H1 (cell line): ENCODE results near the gene GJD4. TPM values are rescaled to one million over a fixed set of nuclear protein-coding genes. Genes with fewer than 3 reads are reported as not detected.

Source experiments
- CTCF ChIA-PET: fragments of 300-600 bp; sonication (Branson Sonifier 250); formaldehyde crosslinking; loops from one replicate; lab custom pipeline; 2021; ENCODE audit not compliant: partially characterized antibody; lab: Charles Lee
- POLR2A ChIA-PET: fragments of 300-600 bp; sonication (Branson Sonifier 250); formaldehyde crosslinking; loops from one replicate; lab custom pipeline; 2021; ENCODE audit warnings: inconsistent platforms; ENCODE audit not compliant: partially characterized antibody; lab: Charles Lee
- DNase-seq, 2 experiments: peaks; one replicate each; pipeline versions ENCODE4 v3.0.0 to v3.0.0-alpha.2; 2010 to 2022; ENCODE audit warnings: low spot score in 2 of 2, low read depth in 1 of 2, mixed read lengths in 1 of 2
- FAIRE-seq: peaks from 2 replicates; lab custom pipeline; 2011; peaks lifted over from hg19 to GRCh38; lab: Jason Lieb, UNC
- H2AFZ ChIP-seq: 2 replicates; pipeline ENCODE4 v1.8.1; 2012; ENCODE audit warnings: low read length, inconsistent platforms
- H2AK5ac ChIP-seq: 2 replicates; pipeline ENCODE4 v1.6.1; 2013; ENCODE audit warnings: low read depth, low read length
- H2BK120ac ChIP-seq: replicated peaks from 2 replicates; pipeline ENCODE3; 2013; ENCODE audit warnings: low read depth, low read length, inconsistent platforms
- H2BK12ac ChIP-seq: 2 replicates; pipeline ENCODE4 v1.6.1; 2013; ENCODE audit warnings: low read depth, low read length
- H2BK15ac ChIP-seq: 2 replicates; pipeline ENCODE4 v1.6.1; 2013; ENCODE audit warnings: low read length
- H2BK20ac ChIP-seq: 2 replicates; pipeline ENCODE4 v1.6.1; 2013; ENCODE audit warnings: low read length
- H2BK5ac ChIP-seq: 2 replicates; pipeline ENCODE4 v1.6.1; 2013; ENCODE audit warnings: low read depth, low read length
- H3K14ac ChIP-seq: 2 replicates; pipeline ENCODE4 v1.6.1; 2013; ENCODE audit warnings: inconsistent platforms; ENCODE audit not compliant: insufficient read length
- H3K18ac ChIP-seq: 2 replicates; pipeline ENCODE4 v1.6.1; 2013; ENCODE audit warnings: low read length; ENCODE audit errors: extremely low read depth
- H3K23ac ChIP-seq: 2 replicates; pipeline ENCODE4 v1.6.1; 2013; ENCODE audit warnings: inconsistent platforms; ENCODE audit not compliant: insufficient read length
- H3K23me2 ChIP-seq: 2 replicates; pipeline ENCODE4 v1.6.1; 2013; ENCODE audit warnings: low read depth, low read length
- H3K27ac ChIP-seq: 2 replicates; pipeline ENCODE4 v1.6.1; 2011; ENCODE audit warnings: low read depth, low read length, inconsistent platforms
- H3K27me3 ChIP-seq, 4 experiments: replicated peaks in 1 of 4; 1 replicate in 1 of 4; 2 replicates in 3 of 4; pipeline versions ENCODE4 v1.6.1 to v1.8.1; 2011 to 2013; ENCODE audit warnings: low read length in 3 of 4, mild to moderate bottlenecking in 3 of 4, inconsistent platforms in 2 of 4, mixed read lengths in 2 of 4, moderate library complexity in 1 of 4; ENCODE audit not compliant: control insufficient read depth in 3 of 4, insufficient read depth in 3 of 4; ENCODE audit errors: extremely low read depth in 1 of 4
- H3K36me3 ChIP-seq, 4 experiments: 2 replicates each; pipeline versions ENCODE4 v1.6.1 to v1.8.1; 2011 to 2013; ENCODE audit warnings: mild to moderate bottlenecking in 4 of 4, low read length in 3 of 4, moderate library complexity in 2 of 4, control low read depth in 1 of 4, inconsistent platforms in 1 of 4; ENCODE audit not compliant: insufficient read depth in 4 of 4, control insufficient read depth in 2 of 4
- H3K4ac ChIP-seq: replicated peaks from 2 replicates; pipeline ENCODE3; 2013; ENCODE audit warnings: low read length, low read depth, mixed read lengths, inconsistent platforms; ENCODE audit not compliant: insufficient read length
- H3K4me1 ChIP-seq, 4 experiments: replicated peaks in 1 of 4; 1 replicate in 1 of 4; 2 replicates in 3 of 4; pipeline versions ENCODE4 v1.6.1 to v1.8.1; 2011 to 2013; ENCODE audit warnings: low read length in 3 of 4, inconsistent platforms in 2 of 4, mixed read lengths in 1 of 4; ENCODE audit not compliant: insufficient read depth in 4 of 4, control insufficient read depth in 3 of 4
- H3K4me2 ChIP-seq, 2 experiments: 2 replicates each; pipeline versions ENCODE4 v1.6.1 to v1.8.1; 2011 to 2013; ENCODE audit warnings: low read depth in 2 of 2, low read length in 2 of 2, control low read depth in 1 of 2, inconsistent platforms in 1 of 2, mild to moderate bottlenecking in 1 of 2; ENCODE audit not compliant: insufficient read depth in 1 of 2
- H3K4me3 ChIP-seq, 4 experiments: fragments of 200-600, 300-600 bp in 1 of 4; sonication (generic), shearing (Covaris generic), sonication (Bioruptor Twin) in 1 of 4; 2 replicates each; pipeline versions ENCODE4 v1.5.1 to v1.8.1; 2011 to 2016; ENCODE audit warnings: low read length in 4 of 4, low read depth in 3 of 4, control low read depth in 2 of 4, inconsistent platforms in 2 of 4, mild to moderate bottlenecking in 2 of 4, mixed read lengths in 1 of 4, moderate library complexity in 1 of 4; ENCODE audit not compliant: insufficient read depth in 2 of 4; ENCODE audit errors: extremely low read depth in 1 of 4
- H3K56ac ChIP-seq: replicated peaks from 2 replicates; pipeline ENCODE3; 2013; ENCODE audit warnings: low read depth, mild to moderate bottlenecking, mixed read lengths, low read length, inconsistent platforms; ENCODE audit not compliant: insufficient read length
- H3K79me1 ChIP-seq: 2 replicates; pipeline ENCODE4 v1.6.1; 2013; ENCODE audit warnings: low read depth, low read length, control low read depth
- H3K79me2 ChIP-seq, 2 experiments: 2 replicates each; pipeline versions ENCODE4 v1.6.1 to v1.8.1; 2012 to 2013; ENCODE audit warnings: low read length in 2 of 2, mild to moderate bottlenecking in 2 of 2, inconsistent platforms in 1 of 2; ENCODE audit not compliant: insufficient read depth in 2 of 2, control insufficient read depth in 1 of 2
- H3K9ac ChIP-seq, 4 experiments: replicated peaks in 1 of 4; 1 replicate in 1 of 4; 2 replicates in 3 of 4; pipeline versions ENCODE4 v1.6.1 to v1.8.1; 2011 to 2013; ENCODE audit warnings: low read depth in 3 of 4, low read length in 3 of 4, control low read depth in 2 of 4, mild to moderate bottlenecking in 2 of 4, moderate library complexity in 2 of 4, inconsistent platforms in 1 of 4; ENCODE audit errors: extremely low read depth in 1 of 4
- H3K9me3 ChIP-seq, 2 experiments: 2 replicates each; pipeline versions ENCODE4 v1.6.1 to v1.8.1; 2012 to 2013; ENCODE audit warnings: mild to moderate bottlenecking in 2 of 2, moderate library complexity in 2 of 2, control low read depth in 1 of 2, inconsistent platforms in 1 of 2, low read depth in 1 of 2, low read length in 1 of 2, mixed read lengths in 1 of 2; ENCODE audit not compliant: insufficient read depth in 2 of 2
- H4K20me1 ChIP-seq, 2 experiments: replicated peaks in 1 of 2; 2 replicates each; pipeline versions ENCODE3 to v1.8.1; 2011 to 2013; ENCODE audit warnings: inconsistent platforms in 2 of 2, low read length in 2 of 2, mild to moderate bottlenecking in 1 of 2; ENCODE audit not compliant: insufficient read depth in 2 of 2, control insufficient read depth in 1 of 2
- H4K5ac ChIP-seq: 2 replicates; pipeline ENCODE4 v1.6.1; 2013; ENCODE audit warnings: low read length, low read depth, mixed read lengths, inconsistent platforms; ENCODE audit not compliant: insufficient read length
- H4K8ac ChIP-seq: 2 replicates; pipeline ENCODE4 v1.8.0; 2013; ENCODE audit warnings: mild to moderate bottlenecking, moderate library complexity, low read length, inconsistent platforms; ENCODE audit not compliant: insufficient read depth; ENCODE audit errors: extremely low read depth
- H4K91ac ChIP-seq: replicated peaks from 2 replicates; pipeline ENCODE3; 2013; ENCODE audit warnings: low read length, mixed read lengths, inconsistent platforms; ENCODE audit not compliant: insufficient read length
- CEBPB ChIP-seq: IDR thresholded peaks from 2 replicates; pipeline ENCODE4 v1.6.1; 2012; ENCODE audit warnings: low read depth, low read length
- CHD1 ChIP-seq: IDR thresholded peaks from 2 replicates; pipeline ENCODE4 v1.6.1; 2012; ENCODE audit warnings: low read depth, low read length, improper control_type of control experiment
- CREB1 ChIP-seq: IDR thresholded peaks from 2 replicates; pipeline ENCODE4 v1.6.1; 2012; ENCODE audit warnings: inconsistent platforms
- EGR1 ChIP-seq: IDR thresholded peaks from 2 replicates; pipeline ENCODE4 v1.6.1; 2011; ENCODE audit warnings: low read depth, low read length, borderline replicate concordance
- EZH2 ChIP-seq: fragments of 200-600 bp; sonication (generic); IDR thresholded peaks from 2 replicates; pipeline ENCODE4 v1.7.1; 2012; ENCODE audit warnings: low read depth, mild to moderate bottlenecking, moderate library complexity, low read length, inconsistent platforms; ENCODE audit not compliant: severe bottlenecking
- GTF2F1 ChIP-seq: IDR thresholded peaks from 2 replicates; pipeline ENCODE4 v1.6.1; 2012; ENCODE audit warnings: low read depth, low read length, improper control_type of control experiment, borderline replicate concordance
- KDM5A ChIP-seq: fragments of 200-600 bp; IDR thresholded peaks from 2 replicates; pipeline ENCODE4 v1.7.1; 2012; ENCODE audit warnings: mild to moderate bottlenecking, low read length, inconsistent platforms, mixed read lengths
- POLR2A ChIP-seq, 2 experiments: IDR thresholded peaks; 1 replicate in 1 of 2; 2 replicates in 1 of 2; pipeline ENCODE4 v1.6.1; 2011; ENCODE audit warnings: low read depth in 2 of 2, low read length in 2 of 2, mild to moderate bottlenecking in 2 of 2; ENCODE audit errors: control extremely low read depth in 1 of 2
- POLR2AphosphoS5 ChIP-seq: IDR thresholded peaks from 2 replicates; pipeline ENCODE4 v1.6.1; 2011; ENCODE audit warnings: low read depth, low read length
- RNF2 ChIP-seq: fragments of 200-900, 300-1000 bp; sonication (generic); IDR thresholded peaks from 2 replicates; pipeline ENCODE4 v1.7.1; 2016; ENCODE audit warnings: borderline replicate concordance, low read depth, mild to moderate bottlenecking, antibody characterized with exemption, low read length; ENCODE audit not compliant: poor library complexity, severe bottlenecking; ENCODE audit errors: missing control alignments
- SAP30 ChIP-seq: fragments of 300-600 bp; sonication (generic); IDR thresholded peaks from 2 replicates; pipeline ENCODE4 v1.7.1; 2012; ENCODE audit warnings: low read length, moderate library complexity, mild to moderate bottlenecking, inconsistent platforms; ENCODE audit not compliant: insufficient read depth, insufficient replicate concordance
- SIX5 ChIP-seq: IDR thresholded peaks from 2 replicates; pipeline ENCODE4 v1.6.1; 2011; ENCODE audit warnings: mild to moderate bottlenecking, low read depth, low read length
- TAF7 ChIP-seq: optimal IDR thresholded peaks from 2 replicates; pipeline ENCODE3; 2011; ENCODE audit warnings: low read depth, mild to moderate bottlenecking, inconsistent platforms, low read length, moderate library complexity, borderline replicate concordance
- WGBS, 2 experiments: shearing (Covaris generic) in 1 of 2; methylation state at CpG; one replicate each; pipeline versions ENCODE4 v1.1.6 to v1.1.7; 2013 to 2015; ENCODE audit warnings: low lambda C conversion rate in 2 of 2, mixed read lengths in 2 of 2, inconsistent platforms in 1 of 2, low coverage in 1 of 2, missing lambda C conversion rate in 1 of 2; ENCODE audit not compliant: insufficient replicate concordance in 2 of 2, insufficient coverage in 1 of 2, insufficient read length in 1 of 2; ENCODE audit errors: extremely low coverage in 1 of 2, missing lambda C conversion rate in 1 of 2; 5-methylcytosine and 5-hydroxymethylcytosine counted together
- polyA plus RNA-seq, 7 experiments: library from polyadenylated mRNA; depleted of rRNA in 3 of 7; stranded (reverse) in 5 of 7; unstranded in 2 of 7; fragments of >200 nt in 5 of 7; fragments of 200-250 nt in 2 of 7; gene quantifications; 1 replicate in 5 of 7; 2 replicates in 1 of 7; 4 replicates in 1 of 7; pipeline versions ENCODE4 v1.2.1 to v1.2.3, GENCODE V29; 2011 to 2013; ENCODE audit warnings: missing spikeins in 2 of 7, mixed read lengths in 2 of 7
- total RNA-seq: library from RNA; stranded (reverse); fragmentation: NEBNext Ultra II Directional; extraction: Animal tissue kit (Norgen Biotek cat#: 25700); gene quantifications from 2 replicates; pipeline ENCODE4 v1.2.1, GENCODE V29; 2021

Gene GJD4
- total and polyA plus RNA-seq, 2 of the 8 experiments (the other 6 are each of a cell fraction or from before 2014, with no cell fraction given): not detected

DNA sequence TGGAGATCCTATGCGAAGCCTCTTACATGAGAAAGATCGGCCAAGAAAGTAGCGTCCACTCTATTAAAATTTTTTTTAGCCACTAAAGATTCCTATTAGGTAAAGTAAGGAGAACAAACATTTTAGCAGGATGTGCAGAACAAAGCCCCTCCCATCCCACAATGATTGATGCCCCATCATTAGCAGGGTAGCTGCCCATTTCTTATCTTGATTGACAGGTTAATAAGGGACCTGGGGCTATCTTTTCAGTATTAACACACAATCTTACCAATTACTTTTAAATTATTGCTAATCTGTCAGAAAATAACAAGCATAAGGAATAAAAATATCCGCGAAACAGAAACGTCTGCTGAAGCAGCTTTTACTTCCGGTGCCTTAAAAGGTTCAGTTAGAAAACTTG lies 31.8 kb downstream of the GJD4 start:
- no peaks in the 10 kb centered on the region; a peak in 1 of 4 replicates for H3K9me3 ChIP-seq
- no peak overlapping the region for H2AK5ac ChIP-seq
- H4K8ac ChIP-seq: no peak overlapping the region
- H3K27me3 ChIP-seq: peaks cover 3 to 7% (median 5%) of the 10 kb centered on the region in 4 experiments; a peak in 6 of 7 replicates
- peak overlapping the region in 2 of 4 experiments; percentile 6 to 63; a peak in 3 of 8 replicates for H3K4me3 ChIP-seq
- no peak overlapping the region for H2BK120ac ChIP-seq
- FAIRE-seq (no peak), DNase-seq (no peak)
- H2BK5ac ChIP-seq: no peak overlapping the region; the same call in 1 of the 2 replicates
- H3K14ac ChIP-seq: no peak overlapping the region
- H3K23ac ChIP-seq: no peak overlapping the region
- no peak overlapping the region for H4K5ac ChIP-seq
- H3K79me2 ChIP-seq: peaks cover 0 to 3% of the 10 kb centered on the region in 2 experiments; a peak in 1 of 4 replicates
- no peak overlapping the region for H2BK15ac ChIP-seq
- H2BK20ac ChIP-seq: no peak overlapping the region
- no peak overlapping the region for H2AFZ ChIP-seq
- POLR2A ChIA-PET: interaction anchor here (0.6 to 1.3 kb wide), 2 partner anchors 239 to 383 kb away, joined by 3 read pairs; no protein-coding TSS in a partner anchor
- no peaks in the 10 kb centered on the region for H3K79me1 ChIP-seq
- no peaks in the 10 kb centered on the region for H3K36me3 ChIP-seq
- peaks cover 2 to 24% (median 16%) of the 10 kb centered on the region in 4 experiments for H3K4me1 ChIP-seq
- peak overlapping the region; percentile 58 to 76 for H3K4me2 ChIP-seq
- CTCF ChIA-PET: interaction anchor here (0.6 to 9.4 kb wide), 11 partner anchors 12 to 1143 kb away, joined by 3 to 59 read pairs (median 5); no protein-coding TSS in a partner anchor
- no peak overlapping the region for H3K56ac ChIP-seq
- H2BK12ac ChIP-seq: no peak overlapping the region
- peaks cover 3 to 8% of the 10 kb centered on the region in 2 experiments for H4K20me1 ChIP-seq
- no peak overlapping the region for H4K91ac ChIP-seq
- H3K23me2 ChIP-seq: peaks cover 19% of the 10 kb centered on the region
- 20% methylated on average over 7 of the region's 7 CpGs; no CpG with 5 or more reads in 1 of the 2 experiments for WGBS, 2 experiments
- no peak overlapping the region for H3K27ac ChIP-seq
- no peak overlapping the region for H3K9ac ChIP-seq
- no peak overlapping the region for H3K18ac ChIP-seq
- no peak overlapping the region for H3K4ac ChIP-seq
- TF ChIP-seq POLR2AphosphoS5 (no peak), CEBPB (no peak), TAF7 (no peak), SAP30 (no peak), POLR2A (IDR thresholded peaks at IDR 0.05; ENCODE audit: control extremely low read depth in 1 of 2, low read depth in 2 of 2, low read length in 2 of 2) (no peak), RNF2 (no peak), KDM5A (no peak), EZH2 (no peak), GTF2F1 (no peak), EGR1 (no peak), SIX5 (no peak), CHD1 (no peak), CREB1 (no peak)
